Measurements from ENCODE around the gene DAP3. TPM values are rescaled to one million over a fixed set of nuclear protein-coding genes. Genes with fewer than 3 reads are reported as not detected.
A peak's percentile ranks its signal among the peaks of the same experiment; 100 is the strongest.
"Not testable (repeated sequence)": the region's sequence is repeated elsewhere in the genome, so short reads cannot be mapped to it uniquely, and the experiment has no call there.

DAP3 gene
- total and polyA plus RNA-seq, 11 donors: 79.0 to 170 (median 108) TPM

DNA sequence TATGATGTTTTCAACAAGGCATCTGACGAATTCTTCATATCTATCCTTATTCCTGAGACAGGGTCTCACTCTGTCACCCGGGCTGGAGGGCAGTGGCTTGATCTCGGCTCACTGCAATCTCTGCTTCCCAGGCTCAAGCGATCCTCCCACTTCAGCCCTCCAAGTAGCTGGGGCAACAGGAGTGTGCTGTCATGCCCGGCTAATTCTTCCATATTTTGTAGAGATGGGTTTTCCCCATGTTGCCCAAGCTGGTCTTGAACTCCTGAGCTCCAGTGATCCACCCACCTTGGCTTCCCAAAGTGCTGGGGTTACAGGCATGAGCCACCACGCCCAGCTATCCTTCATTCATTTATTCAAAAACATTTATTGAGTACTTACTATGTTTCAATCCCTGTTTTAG, 8.4 kb upstream of the DAP3 start:
- Histone ChIP-seq H3K4me3 (no peak overlapping the region), H3K27me3 (no peaks in the 10 kb centered on the region), H3K4me1 (peaks cover 0 to 50% (median 32%) of the 10 kb centered on the region in 12 donors), H3K9me3 (no peaks in the 10 kb centered on the region), H3K36me3 (peaks cover 0 to 65% (median 49%) of the 10 kb centered on the region in 9 donors), H3K27ac (no peak overlapping the region)
- TF ChIP-seq, protein P1, sequence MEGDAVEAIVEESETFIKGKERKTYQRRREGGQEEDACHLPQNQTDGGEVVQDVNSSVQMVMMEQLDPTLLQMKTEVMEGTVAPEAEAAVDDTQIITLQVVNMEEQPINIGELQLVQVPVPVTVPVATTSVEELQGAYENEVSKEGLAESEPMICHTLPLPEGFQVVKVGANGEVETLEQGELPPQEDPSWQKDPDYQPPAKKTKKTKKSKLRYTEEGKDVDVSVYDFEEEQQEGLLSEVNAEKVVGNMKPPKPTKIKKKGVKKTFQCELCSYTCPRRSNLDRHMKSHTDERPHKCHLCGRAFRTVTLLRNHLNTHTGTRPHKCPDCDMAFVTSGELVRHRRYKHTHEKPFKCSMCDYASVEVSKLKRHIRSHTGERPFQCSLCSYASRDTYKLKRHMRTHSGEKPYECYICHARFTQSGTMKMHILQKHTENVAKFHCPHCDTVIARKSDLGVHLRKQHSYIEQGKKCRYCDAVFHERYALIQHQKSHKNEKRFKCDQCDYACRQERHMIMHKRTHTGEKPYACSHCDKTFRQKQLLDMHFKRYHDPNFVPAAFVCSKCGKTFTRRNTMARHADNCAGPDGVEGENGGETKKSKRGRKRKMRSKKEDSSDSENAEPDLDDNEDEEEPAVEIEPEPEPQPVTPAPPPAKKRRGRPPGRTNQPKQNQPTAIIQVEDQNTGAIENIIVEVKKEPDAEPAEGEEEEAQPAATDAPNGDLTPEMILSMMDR (IDR thresholded peaks at IDR 0.05): no peak
- TF ChIP-seq POLR2A (IDR thresholded peaks at IDR 0.05): no peak
- intact Hi-C loops (cut with DNase I): loop anchor here in 1 of 10 donors (10.0 kb wide), 1 partner anchor 54 kb away; no protein-coding TSS in a partner anchor
- no peak for ATAC-seq
- WGBS, 4 donors: 87 to 92% (median 89%) methylated on average over 6 of the region's 6 CpGs
- no peak for DNase-seq

DNA sequence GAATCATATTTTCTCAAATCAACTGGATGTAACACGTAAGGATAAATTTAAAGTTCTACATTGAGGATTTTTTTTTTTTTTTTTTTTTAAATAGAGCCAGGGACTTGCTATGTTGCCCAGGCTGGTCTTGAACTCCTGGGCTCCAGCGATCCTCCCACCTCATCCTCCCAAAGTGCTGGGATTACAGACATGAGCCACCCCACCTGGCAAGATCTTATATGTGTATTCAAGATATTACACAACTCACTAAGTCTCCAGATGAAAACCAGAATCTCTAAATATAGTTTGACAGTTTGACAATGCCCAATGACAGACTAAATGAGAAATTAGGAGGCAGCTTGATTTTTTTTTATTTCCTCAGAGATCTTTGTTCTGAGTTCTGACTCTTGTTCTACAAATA, 7.1 kb upstream of the DAP3 start:
- Histone ChIP-seq H3K27ac (peak overlapping the region in 3 of 12 donors; percentile 9 to 34 (median 32)), H3K27me3 (no peaks in the 10 kb centered on the region), H3K36me3 (peaks cover 0 to 53% (median 37%) of the 10 kb centered on the region in 9 donors), H3K4me3 (no peak overlapping the region), H3K4me1 (peaks cover 0 to 62% (median 43%) of the 10 kb centered on the region in 12 donors), H3K9me3 (no peaks in the 10 kb centered on the region)
- intact Hi-C loops (cut with DNase I): loop anchor here in 1 of 10 donors (10.0 kb wide), 1 partner anchor 53 kb away; no protein-coding TSS in a partner anchor
- DNase-seq: no peak
- peak in 2 of 4 donors; percentile 67 for ATAC-seq
- no peak for TF ChIP-seq POLR2A (IDR thresholded peaks at IDR 0.05)
- TF ChIP-seq, protein P1 (IDR thresholded peaks at IDR 0.05): no peak
- 61 to 91% (median 80%) methylated on average over 2 of the region's 2 CpGs for WGBS, 4 donors

DNA sequence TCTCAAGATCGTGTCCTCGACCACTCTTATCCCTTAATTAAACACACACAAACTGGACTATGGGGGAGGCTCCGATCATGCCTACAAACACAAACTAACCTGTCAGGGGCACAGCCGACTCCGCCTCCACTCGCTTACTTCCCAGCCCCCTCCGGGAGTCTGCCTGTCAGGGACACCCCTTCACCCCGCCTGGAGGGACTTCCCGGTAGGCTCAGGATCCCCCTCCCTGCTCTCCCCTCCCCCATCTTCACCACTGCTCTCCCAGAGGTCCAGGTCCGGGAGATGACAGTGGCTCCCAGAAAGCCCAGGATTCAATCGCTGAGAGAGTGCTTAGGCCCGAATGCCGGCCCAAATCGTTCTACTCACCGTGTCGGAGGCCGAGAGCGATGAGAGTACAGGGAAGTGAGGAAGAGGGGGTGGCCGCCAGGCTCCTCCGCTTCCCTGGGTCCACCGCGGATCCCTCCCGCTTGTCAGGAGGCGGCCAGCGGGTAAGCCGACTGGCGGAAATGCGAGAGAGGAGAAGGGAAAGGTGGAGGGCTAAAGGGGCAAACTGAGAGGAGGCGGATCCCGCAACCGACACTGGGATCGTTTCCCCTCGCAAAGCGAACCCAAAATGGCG, 1.1 kb upstream of the DAP3 start:
- ATAC-seq (peak; percentile 45 to 76 (median 58)), DNase-seq (peak in 1 of 5 donors; percentile 19)
- intact Hi-C loops (cut with DNase I): loop anchor here in 1 of 10 donors (10.0 kb wide), 1 partner anchor 47 kb away; no protein-coding TSS in a partner anchor
- H3K27me3 ChIP-seq, H3K9me3 ChIP-seq: not testable (repeated sequence)
- 0 to 1% (median 0%) methylated on average over 13 to 28 of the region's 35 CpGs for WGBS, 4 donors
- Histone ChIP-seq H3K4me3 (peak overlapping the region; percentile 70 to 99 (median 93)), H3K4me1 (peaks cover 0 to 75% (median 43%) of the 10 kb centered on the region in 12 donors), H3K36me3 (peaks cover 0 to 26% (median 9%) of the 10 kb centered on the region in 9 donors), H3K27ac (peak overlapping the region; percentile 91 to 99 (median 97))

DNA sequence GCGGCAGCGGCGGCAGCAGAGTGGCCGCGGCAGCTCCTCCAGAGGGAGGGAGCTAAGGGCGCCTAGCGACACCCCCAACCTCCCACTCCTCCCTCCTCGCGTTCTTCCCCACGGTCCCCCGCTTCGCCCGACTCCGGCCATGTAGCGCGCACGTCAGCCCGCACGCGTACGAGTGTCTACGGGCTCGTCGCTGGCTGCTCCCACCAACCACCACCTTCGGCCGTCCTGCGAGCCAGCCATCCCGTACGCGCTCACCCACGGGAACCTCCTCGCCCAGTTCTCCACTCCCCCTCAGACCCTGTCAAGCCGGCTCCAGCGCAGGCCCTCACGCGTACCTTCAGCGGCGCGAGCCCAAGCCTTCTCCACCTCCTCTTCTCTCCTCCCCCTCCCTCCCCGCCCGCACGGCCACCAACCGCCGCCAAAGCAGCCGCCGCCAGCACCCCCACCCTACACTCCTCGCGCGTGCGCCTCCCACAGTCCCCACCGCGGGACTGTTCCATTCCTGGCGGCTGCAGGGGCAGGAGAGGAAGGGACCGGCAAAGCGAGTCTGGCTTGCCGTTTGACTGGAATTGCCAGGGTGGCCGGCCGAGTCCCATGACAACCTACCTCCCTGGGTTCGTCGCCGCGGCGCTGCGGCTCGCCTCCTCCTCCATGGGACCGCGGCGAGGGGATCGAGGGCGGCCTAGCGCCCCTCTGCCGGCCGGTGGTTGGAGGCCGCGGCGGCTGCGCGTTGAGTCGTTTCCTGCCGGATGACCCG, 389 bp upstream of the DAP3 start, which contains the start of gene YY1AP1:
YY1AP1 (minus strand) TSS at position 451 of the 757 bp plus-strand sequence. CDS start 8,338 bp downstream, outside the sequence.
- Histone ChIP-seq H3K4me3 (peak within 1 kb of the TSS; percentile 70 to 99 (median 93)), H3K27ac (peak within 1 kb of the TSS; percentile 91 to 99 (median 97)), H3K9me3 (no peaks in the 10 kb centered on the region), H3K4me1 (peaks cover 0 to 74% (median 41%) of the 10 kb centered on the region in 12 donors), H3K27me3 (no peaks in the 10 kb centered on the region), H3K36me3 (peaks cover 0 to 21% (median 9%) of the 10 kb centered on the region in 9 donors)
- peak; percentile 95 to 96 (median 95) for DNase-seq
- peak; percentile 93 to 97 (median 96) for ATAC-seq
- TF ChIP-seq POLR2A (IDR thresholded peaks at IDR 0.05): peak in 1 of 2 donors; percentile 52
- TF ChIP-seq, protein P1 (IDR thresholded peaks at IDR 0.05): peak in 5 of 12 donors; percentile 7 to 28 (median 23)
- intact Hi-C loops (cut with DNase I): loop anchor here in 1 of 10 donors (10.0 kb wide), 1 partner anchor 46 kb away; no protein-coding TSS in a partner anchor
- WGBS, 4 donors: 0 to 1% (median 0%) methylated on average over 45 to 81 of the region's 81 CpGs
